ENCODE measurements around the gene SLC7A4.

The SLC7A4 gene

GRCh38 chr22:20988573-20989322 is 43.6 kb downstream of the SLC7A4 start:
- no peak for DNase-seq (ENCODE audit: low spot score)

GRCh38 chr22:20987375-20987774 is 45.0 kb downstream of the SLC7A4 start:
- no peak for DNase-seq (ENCODE audit: low spot score)
- no peak for TF ChIP-seq CTCF (IDR thresholded peaks at IDR 0.05; ENCODE audit: extremely low read depth, missing control alignments)

More at GRCh38 chr22:20988573-20989322, 43.6 kb downstream of the SLC7A4 start:
- no peak for TF ChIP-seq CTCF (IDR thresholded peaks at IDR 0.05; ENCODE audit: extremely low read depth, missing control alignments)

- TF ChIP-seq CTCF (IDR thresholded peaks at IDR 0.05; ENCODE audit: extremely low read depth, missing control alignments) = no peak
- DNase-seq (ENCODE audit: low spot score) = no peak
These were observed 46.0 kb downstream of the SLC7A4 start for GRCh38 chr22:20986365-20986764.

GRCh38 chr22:20985720-20986119 is 46.6 kb downstream of the SLC7A4 start:
- DNase-seq (ENCODE audit: low spot score) = no peak
- no peak for TF ChIP-seq CTCF (IDR thresholded peaks at IDR 0.05; ENCODE audit: extremely low read depth, missing control alignments)

- no peak for TF ChIP-seq CTCF (IDR thresholded peaks at IDR 0.05; ENCODE audit: extremely low read depth, missing control alignments)
- no peak for DNase-seq (ENCODE audit: low spot score)
These were observed 49.1 kb downstream of the SLC7A4 start for GRCh38 chr22:20983081-20983771.

GRCh38 chr22:20982563-20982882 is 49.8 kb downstream of the SLC7A4 start:
- no peak for DNase-seq (ENCODE audit: low spot score)
- TF ChIP-seq CTCF (IDR thresholded peaks at IDR 0.05; ENCODE audit: extremely low read depth, missing control alignments) = no peak

GRCh38 chr22:20981787-20982562 is 50.4 kb downstream of the SLC7A4 start, which contains the start of gene LZTR1:
Gene LZTR1, plus strand, starts transcription at chr22:20982297. Its CDS starts 75 bp downstream, at chr22:20982372.
- DNase-seq (ENCODE audit: low spot score) = peak; percentile 94
- peak; percentile 76 for TF ChIP-seq CTCF (IDR thresholded peaks at IDR 0.05; ENCODE audit: extremely low read depth, missing control alignments)

Measured in GM20000 (cell line).